ENCODE results near the gene PFKFB2.

- TF ChIP-seq, protein P1, sequence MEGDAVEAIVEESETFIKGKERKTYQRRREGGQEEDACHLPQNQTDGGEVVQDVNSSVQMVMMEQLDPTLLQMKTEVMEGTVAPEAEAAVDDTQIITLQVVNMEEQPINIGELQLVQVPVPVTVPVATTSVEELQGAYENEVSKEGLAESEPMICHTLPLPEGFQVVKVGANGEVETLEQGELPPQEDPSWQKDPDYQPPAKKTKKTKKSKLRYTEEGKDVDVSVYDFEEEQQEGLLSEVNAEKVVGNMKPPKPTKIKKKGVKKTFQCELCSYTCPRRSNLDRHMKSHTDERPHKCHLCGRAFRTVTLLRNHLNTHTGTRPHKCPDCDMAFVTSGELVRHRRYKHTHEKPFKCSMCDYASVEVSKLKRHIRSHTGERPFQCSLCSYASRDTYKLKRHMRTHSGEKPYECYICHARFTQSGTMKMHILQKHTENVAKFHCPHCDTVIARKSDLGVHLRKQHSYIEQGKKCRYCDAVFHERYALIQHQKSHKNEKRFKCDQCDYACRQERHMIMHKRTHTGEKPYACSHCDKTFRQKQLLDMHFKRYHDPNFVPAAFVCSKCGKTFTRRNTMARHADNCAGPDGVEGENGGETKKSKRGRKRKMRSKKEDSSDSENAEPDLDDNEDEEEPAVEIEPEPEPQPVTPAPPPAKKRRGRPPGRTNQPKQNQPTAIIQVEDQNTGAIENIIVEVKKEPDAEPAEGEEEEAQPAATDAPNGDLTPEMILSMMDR (IDR thresholded peaks at IDR 0.05; ENCODE audit: low read depth, low read length, missing input control), result no peak
- TF ChIP-seq TAF1 (conservative IDR thresholded peaks at IDR 0.05) (no peak), RAD21 (IDR thresholded peaks at IDR 0.05) (no peak), SP1 (IDR thresholded peaks at IDR 0.05) (no peak), EGR1 (IDR thresholded peaks at IDR 0.05; ENCODE audit: low read depth in 2 of 2) (no peak), ZBTB33 (IDR thresholded peaks at IDR 0.05) (no peak), YY1 (IDR thresholded peaks at IDR 0.05) (no peak), GABPA (IDR thresholded peaks at IDR 0.05 in 1 of 2, conservative IDR thresholded peaks at IDR 0.05 in 1 of 2) (no peak), FOXA2 (IDR thresholded peaks at IDR 0.05) (no peak), JUND (IDR thresholded peaks at IDR 0.05) (no peak)
- TF ChIP-seq, protein P2, sequence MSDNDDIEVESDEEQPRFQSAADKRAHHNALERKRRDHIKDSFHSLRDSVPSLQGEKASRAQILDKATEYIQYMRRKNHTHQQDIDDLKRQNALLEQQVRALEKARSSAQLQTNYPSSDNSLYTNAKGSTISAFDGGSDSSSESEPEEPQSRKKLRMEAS (IDR thresholded peaks at IDR 0.05), result no peak
- TF ChIP-seq, protein P3, sequence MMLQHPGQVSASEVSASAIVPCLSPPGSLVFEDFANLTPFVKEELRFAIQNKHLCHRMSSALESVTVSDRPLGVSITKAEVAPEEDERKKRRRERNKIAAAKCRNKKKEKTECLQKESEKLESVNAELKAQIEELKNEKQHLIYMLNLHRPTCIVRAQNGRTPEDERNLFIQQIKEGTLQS (IDR thresholded peaks at IDR 0.05), result no peak
Measured at GRCh38 chr1:207062058-207062457, 9.0 kb downstream of the PFKFB2 start.
